ENCODE results near the gene SPIN1.

GRCh38 chr9:88527618-88528017 is 139.4 kb downstream of the SPIN1 start:
- TF ChIP-seq, protein P1, sequence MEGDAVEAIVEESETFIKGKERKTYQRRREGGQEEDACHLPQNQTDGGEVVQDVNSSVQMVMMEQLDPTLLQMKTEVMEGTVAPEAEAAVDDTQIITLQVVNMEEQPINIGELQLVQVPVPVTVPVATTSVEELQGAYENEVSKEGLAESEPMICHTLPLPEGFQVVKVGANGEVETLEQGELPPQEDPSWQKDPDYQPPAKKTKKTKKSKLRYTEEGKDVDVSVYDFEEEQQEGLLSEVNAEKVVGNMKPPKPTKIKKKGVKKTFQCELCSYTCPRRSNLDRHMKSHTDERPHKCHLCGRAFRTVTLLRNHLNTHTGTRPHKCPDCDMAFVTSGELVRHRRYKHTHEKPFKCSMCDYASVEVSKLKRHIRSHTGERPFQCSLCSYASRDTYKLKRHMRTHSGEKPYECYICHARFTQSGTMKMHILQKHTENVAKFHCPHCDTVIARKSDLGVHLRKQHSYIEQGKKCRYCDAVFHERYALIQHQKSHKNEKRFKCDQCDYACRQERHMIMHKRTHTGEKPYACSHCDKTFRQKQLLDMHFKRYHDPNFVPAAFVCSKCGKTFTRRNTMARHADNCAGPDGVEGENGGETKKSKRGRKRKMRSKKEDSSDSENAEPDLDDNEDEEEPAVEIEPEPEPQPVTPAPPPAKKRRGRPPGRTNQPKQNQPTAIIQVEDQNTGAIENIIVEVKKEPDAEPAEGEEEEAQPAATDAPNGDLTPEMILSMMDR (IDR thresholded peaks at IDR 0.05), result no peak
- TF ChIP-seq POLR2A (IDR thresholded peaks at IDR 0.05), result no peak
- no peak for TF ChIP-seq EP300 (IDR thresholded peaks at IDR 0.05)

Measured in tibial nerve (tissue), 4 donors.